ENCODE results near the gene ABCA8. TPM values are rescaled to one million over a fixed set of nuclear protein-coding genes. Genes with fewer than 3 reads are reported as not detected.

Gene ABCA8
- total and polyA plus RNA-seq, 2 experiments from 2014 or later: not detected

- no peak overlapping the region for H3K4me2 ChIP-seq
- H3F3A ChIP-seq (replicated peaks; ENCODE audit: low read depth): no peaks in the 10 kb centered on the region
- Mint-ChIP-seq H3K4me3 (no peak overlapping the region), H3K4me1 (no peaks in the 10 kb centered on the region), H3K9me3 (0 out of 3 replicates have a peak, but pooled peaks cover 8% of the 10 kb centered on the region), H3K27me3 (ENCODE audit: insufficient read depth, low read depth, poor library complexity) (no peaks in the 10 kb centered on the region), H3K27ac (no peak overlapping the region), H3K36me3 (ENCODE audit: low read depth) (no peaks in the 10 kb centered on the region)
- H2AFZ ChIP-seq: no peak overlapping the region
- H3K36me3 ChIP-seq (ENCODE audit: insufficient read depth): no peaks in the 10 kb centered on the region
- TF ChIP-seq EZH2phosphoT487 (IDR thresholded peaks at IDR 0.05; ENCODE audit: unreplicated experiment): no peak
- H3K27ac ChIP-seq (ENCODE audit: low read depth): no peak overlapping the region
- no peaks in the 10 kb centered on the region for H4K20me1 ChIP-seq (replicated peaks; ENCODE audit: insufficient read depth)
- H3K4me1 ChIP-seq (ENCODE audit: insufficient read depth): no peaks in the 10 kb centered on the region
- no peak overlapping the region for H3K4me3 ChIP-seq
- no peaks in the 10 kb centered on the region for H3K79me2 ChIP-seq (replicated peaks; ENCODE audit: insufficient read depth)
- DNase-seq (ENCODE audit: low spot score) (no peak), ATAC-seq (no peak)
- no peaks in the 10 kb centered on the region for H3K27me3 ChIP-seq (ENCODE audit: insufficient read depth)
- H3K9me2 ChIP-seq (ENCODE audit: insufficient read depth): no peaks in the 10 kb centered on the region; the same call in 1 of the 2 replicates
Observed at GRCh38 chr17:68849673-68850610, 105.2 kb downstream of the ABCA8 start.

DNA sequence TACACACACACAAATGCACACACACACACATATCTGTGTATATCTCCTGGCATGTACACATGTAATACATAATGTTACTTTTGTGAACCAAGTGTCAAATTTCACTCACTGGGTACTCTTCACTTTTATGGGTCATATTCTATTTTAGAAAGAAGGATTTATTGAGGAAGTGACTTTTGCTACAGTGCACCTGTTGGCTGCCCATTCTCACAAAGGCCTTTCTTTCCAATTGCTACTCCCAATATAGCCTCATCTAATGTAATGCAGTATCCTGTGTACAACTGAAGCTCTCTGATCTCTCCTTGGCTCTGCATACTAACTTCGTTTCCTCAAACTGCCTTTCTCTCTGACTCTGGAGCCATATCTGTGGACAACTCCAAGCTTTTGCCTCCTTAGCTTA lies 107.5 kb downstream of the ABCA8 start:
- Histone ChIP-seq H3K36me3 (ENCODE audit: insufficient read depth) (no peaks in the 10 kb centered on the region), H3K4me2 (no peak overlapping the region), H3K79me2 (replicated peaks; ENCODE audit: insufficient read depth) (no peaks in the 10 kb centered on the region), H3K27me3 (ENCODE audit: insufficient read depth) (no peaks in the 10 kb centered on the region), H4K20me1 (replicated peaks; ENCODE audit: insufficient read depth) (no peaks in the 10 kb centered on the region), H3K4me3 (no peak overlapping the region), H2AFZ (0 out of 2 replicates have a peak overlapping the region, but pooled peaks have one; percentile 28), H3K4me1 (ENCODE audit: insufficient read depth) (no peaks in the 10 kb centered on the region), H3F3A (replicated peaks; ENCODE audit: low read depth) (no peaks in the 10 kb centered on the region), H3K9me2 (ENCODE audit: insufficient read depth) (peaks cover 3% of the 10 kb centered on the region; the same call in 1 of the 2 replicates), H3K27ac (ENCODE audit: low read depth) (no peak overlapping the region)
- ATAC-seq (no peak), DNase-seq (ENCODE audit: low spot score) (no peak)
- H3K4me1 Mint-ChIP-seq: peaks cover 9% of the 10 kb centered on the region
- peaks cover 8% of the 10 kb centered on the region; the same call in 1 of the 3 replicates for H3K9me3 Mint-ChIP-seq
- H3K36me3 Mint-ChIP-seq (ENCODE audit: low read depth): no peaks in the 10 kb centered on the region
- H3K27me3 Mint-ChIP-seq (ENCODE audit: insufficient read depth, low read depth, poor library complexity): no peaks in the 10 kb centered on the region
- TF ChIP-seq NANOG (IDR thresholded peaks at IDR 0.05; ENCODE audit: borderline replicate concordance) (no peak), JUNB (IDR thresholded peaks at IDR 0.05; ENCODE audit: unreplicated experiment) (no peak), EZH2 (IDR thresholded peaks at IDR 0.05; ENCODE audit: low read depth, unreplicated experiment) (no peak)
- no peak overlapping the region for H3K4me3 Mint-ChIP-seq
- H3K27ac Mint-ChIP-seq: no peak overlapping the region

DNA sequence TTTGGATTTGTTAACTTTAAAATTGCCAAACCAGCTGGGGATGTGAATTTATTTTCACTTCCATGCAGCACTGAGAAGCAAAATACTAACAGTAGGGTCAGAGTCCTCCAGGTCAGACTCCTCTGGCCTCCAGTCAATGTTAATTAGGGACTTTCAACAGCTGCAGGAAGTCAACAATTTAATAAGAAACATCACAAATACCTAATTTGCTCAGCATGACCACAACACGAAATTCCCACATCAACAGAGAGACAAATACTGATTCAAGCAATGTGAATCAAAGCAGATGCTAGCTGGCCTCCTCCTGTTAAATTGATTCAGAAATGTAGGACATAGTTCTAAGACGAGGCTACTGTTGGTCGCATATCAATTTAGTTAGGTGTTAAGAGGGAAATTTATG lies 111.7 kb downstream of the ABCA8 start:
- Histone ChIP-seq H4K20me1 (replicated peaks; ENCODE audit: insufficient read depth) (no peaks in the 10 kb centered on the region), H3K36me3 (ENCODE audit: insufficient read depth) (no peaks in the 10 kb centered on the region), H2AFZ (no peak overlapping the region), H3F3A (replicated peaks; ENCODE audit: low read depth) (no peaks in the 10 kb centered on the region), H3K27ac (ENCODE audit: low read depth) (no peak overlapping the region), H3K79me2 (replicated peaks; ENCODE audit: insufficient read depth) (no peaks in the 10 kb centered on the region), H3K9me2 (ENCODE audit: insufficient read depth) (0 out of 2 replicates have a peak, but pooled peaks cover 3% of the 10 kb centered on the region), H3K4me2 (no peak overlapping the region), H3K27me3 (ENCODE audit: insufficient read depth) (no peaks in the 10 kb centered on the region), H3K4me1 (ENCODE audit: insufficient read depth) (no peaks in the 10 kb centered on the region), H3K4me3 (no peak overlapping the region)
- ATAC-seq (no peak), DNase-seq (ENCODE audit: low spot score) (no peak)
- Mint-ChIP-seq H3K4me1 (peaks cover 12% of the 10 kb centered on the region), H3K4me3 (no peak overlapping the region), H3K9me3 (peaks cover 8% of the 10 kb centered on the region; the same call in 1 of the 3 replicates), H3K27me3 (ENCODE audit: insufficient read depth, low read depth, poor library complexity) (no peaks in the 10 kb centered on the region), H3K27ac (no peak overlapping the region), H3K36me3 (ENCODE audit: low read depth) (no peaks in the 10 kb centered on the region)
- TF ChIP-seq, protein P1, sequence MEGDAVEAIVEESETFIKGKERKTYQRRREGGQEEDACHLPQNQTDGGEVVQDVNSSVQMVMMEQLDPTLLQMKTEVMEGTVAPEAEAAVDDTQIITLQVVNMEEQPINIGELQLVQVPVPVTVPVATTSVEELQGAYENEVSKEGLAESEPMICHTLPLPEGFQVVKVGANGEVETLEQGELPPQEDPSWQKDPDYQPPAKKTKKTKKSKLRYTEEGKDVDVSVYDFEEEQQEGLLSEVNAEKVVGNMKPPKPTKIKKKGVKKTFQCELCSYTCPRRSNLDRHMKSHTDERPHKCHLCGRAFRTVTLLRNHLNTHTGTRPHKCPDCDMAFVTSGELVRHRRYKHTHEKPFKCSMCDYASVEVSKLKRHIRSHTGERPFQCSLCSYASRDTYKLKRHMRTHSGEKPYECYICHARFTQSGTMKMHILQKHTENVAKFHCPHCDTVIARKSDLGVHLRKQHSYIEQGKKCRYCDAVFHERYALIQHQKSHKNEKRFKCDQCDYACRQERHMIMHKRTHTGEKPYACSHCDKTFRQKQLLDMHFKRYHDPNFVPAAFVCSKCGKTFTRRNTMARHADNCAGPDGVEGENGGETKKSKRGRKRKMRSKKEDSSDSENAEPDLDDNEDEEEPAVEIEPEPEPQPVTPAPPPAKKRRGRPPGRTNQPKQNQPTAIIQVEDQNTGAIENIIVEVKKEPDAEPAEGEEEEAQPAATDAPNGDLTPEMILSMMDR (conservative IDR thresholded peaks at IDR 0.05; ENCODE audit: low read depth in 2 of 2): no peak
- no peak for TF ChIP-seq REST (IDR thresholded peaks at IDR 0.05; ENCODE audit: unreplicated experiment)

Data from GM23338 (cell line).